OCI-M2 (cell line): ENCODE results near the gene ETV6.
"Not testable (repeated sequence)": the region's sequence is repeated elsewhere in the genome, so short reads cannot be mapped to it uniquely, and the experiment has no call there.

ENCODE experiments used
- DNase-seq: peaks from one replicate; lab custom pipeline; 2025; ENCODE audit not compliant: unreplicated experiment; lab: John Stamatoyannopoulos, UW

The ETV6 gene

GRCh38 chr12:11905534-11905933, 256.1 kb downstream of the ETV6 start:
- DNase-seq, result no peak

GRCh38 chr12:11906286-11906935, 256.9 kb downstream of the ETV6 start:
- no peak for DNase-seq

GRCh38 chr12:11907625-11908024, 258.2 kb downstream of the ETV6 start:
- DNase-seq, result no peak

GRCh38 chr12:11909406-11909805, 259.9 kb downstream of the ETV6 start:
- not testable (repeated sequence) for DNase-seq

- no peak for DNase-seq
Measured at GRCh38 chr12:11916113-11916512, 266.6 kb downstream of the ETV6 start.

- DNase-seq, result no peak
Measured at GRCh38 chr12:11916771-11917170, 267.3 kb downstream of the ETV6 start.

- DNase-seq, result no peak
Measured at GRCh38 chr12:11917501-11917900, 268.0 kb downstream of the ETV6 start.

GRCh38 chr12:11920231-11920630, 270.8 kb downstream of the ETV6 start:
- no peak for DNase-seq

- no peak for DNase-seq
Measured at GRCh38 chr12:11922361-11922760, 272.9 kb downstream of the ETV6 start.

- no peak for DNase-seq
Measured at GRCh38 chr12:11923067-11923466, 273.6 kb downstream of the ETV6 start.

GRCh38 chr12:11927286-11927935, 277.9 kb downstream of the ETV6 start:
- no peak for DNase-seq

GRCh38 chr12:11929714-11930113, 280.2 kb downstream of the ETV6 start:
- DNase-seq, result no peak

- DNase-seq, result no peak
Measured at GRCh38 chr12:11939223-11939622, 289.7 kb downstream of the ETV6 start.

GRCh38 chr12:11941606-11942337, 292.3 kb downstream of the ETV6 start:
- no peak for DNase-seq

GRCh38 chr12:11943919-11944700, 294.6 kb downstream of the ETV6 start:
- no peak for DNase-seq
